GM12878 (cell line): ENCODE data around the gene KLK2. TPM values are rescaled to one million over a fixed set of nuclear protein-coding genes. Genes with fewer than 3 reads are reported as not detected.

Experiments
- ASH2L ChIP-seq: fragments of 300-600, 200-600 bp; sonication (generic); IDR thresholded peaks from 2 replicates; pipeline ENCODE4 v1.6.1; 2017; ENCODE audit warnings: low read depth, mild to moderate bottlenecking, borderline replicate concordance
- BCL11A ChIP-seq: IDR thresholded peaks from 2 replicates; pipeline ENCODE4 v1.6.1; 2011; ENCODE audit warnings: low read depth, low read length
- BHLHE40 ChIP-seq, 2 experiments: fragments of 450-650 bp in 1 of 2; IDR thresholded peaks; 2 replicates each; pipeline ENCODE4 v1.6.1; 2011 to 2017; ENCODE audit warnings: low read depth in 2 of 2, borderline replicate concordance in 1 of 2, improper control_type of control experiment in 1 of 2, low read length in 1 of 2, mild to moderate bottlenecking in 1 of 2
- EGR1 ChIP-seq, 2 experiments: IDR thresholded peaks; 1 replicate in 1 of 2; 2 replicates in 1 of 2; pipeline ENCODE4 v1.6.1; 2011 to 2012; ENCODE audit warnings: low read depth in 2 of 2, low read length in 2 of 2, borderline replicate concordance in 1 of 2, mild to moderate bottlenecking in 1 of 2, moderate library complexity in 1 of 2
- ESRRA ChIP-seq: IDR thresholded peaks from 2 replicates; pipeline ENCODE4 v1.6.1; 2012; ENCODE audit warnings: mild to moderate bottlenecking, low read length, improper control_type of control experiment
- GATAD2B ChIP-seq: fragments of 450-650 bp; conservative IDR thresholded peaks from 2 replicates; pipeline ENCODE4 v1.6.1; 2017; ENCODE audit warnings: low read depth, mild to moderate bottlenecking, moderate library complexity
- HCFC1 ChIP-seq: fragments of 150-350 bp; IDR thresholded peaks from 2 replicates; pipeline ENCODE4 v1.6.1; 2014; ENCODE audit warnings: low read length
- JUNB ChIP-seq: IDR thresholded peaks from 2 replicates; pipeline ENCODE4 v1.6.1; 2016; ENCODE audit warnings: antibody characterized with exemption, mild to moderate bottlenecking
- LARP7 ChIP-seq: fragments of 450-650 bp; IDR thresholded peaks from 2 replicates; pipeline ENCODE4 v1.6.1; 2017; ENCODE audit warnings: mild to moderate bottlenecking
- MTA2 ChIP-seq: fragments of 450-650 bp; IDR thresholded peaks from 2 replicates; pipeline ENCODE4 v1.6.1; 2016; ENCODE audit warnings: low read depth, mild to moderate bottlenecking, moderate library complexity
- MYB ChIP-seq: fragments of 150-350 bp; IDR thresholded peaks from 2 replicates; pipeline ENCODE4 v1.6.1; 2014; ENCODE audit warnings: mild to moderate bottlenecking, low read depth, low read length, borderline replicate concordance
- NBN ChIP-seq: fragments of 450-650 bp; IDR thresholded peaks from 2 replicates; pipeline ENCODE4 v1.6.1; 2016
- NFIC ChIP-seq: IDR thresholded peaks from 2 replicates; pipeline ENCODE4 v1.6.1; 2012; ENCODE audit warnings: low read depth, mild to moderate bottlenecking, inconsistent platforms, low read length, moderate library complexity
- PAX5 ChIP-seq: IDR thresholded peaks from 2 replicates; pipeline ENCODE4 v1.6.1; 2011; ENCODE audit warnings: low read depth, low read length, borderline replicate concordance
- RBBP5 ChIP-seq: fragments of 200-600 bp; sonication (generic); conservative IDR thresholded peaks from 2 replicates; pipeline ENCODE4 v1.6.1; 2016
- RCOR1 ChIP-seq: conservative IDR thresholded peaks from 2 replicates; pipeline ENCODE4 v1.6.1; 2012; ENCODE audit warnings: low read depth, low read length, improper control_type of control experiment
- SUZ12 ChIP-seq: fragments of 200-600 bp; sonication (generic); IDR thresholded peaks from one replicate; pipeline ENCODE4 v1.6.1; 2018; ENCODE audit warnings: antibody characterized with exemption, mild to moderate bottlenecking; ENCODE audit not compliant: unreplicated experiment
- ZNF24 ChIP-seq: fragments of 450-650 bp; IDR thresholded peaks from 2 replicates; pipeline ENCODE4 v1.6.1; 2017; ENCODE audit warnings: antibody characterized with exemption, mild to moderate bottlenecking
- polyA plus RNA-seq, 11 experiments: library from polyadenylated mRNA; depleted of rRNA in 4 of 11; unstranded in 6 of 11; stranded (reverse) in 5 of 11; fragments of >200 nt; fragmentation: Nextera tagmentation in 4 of 11; fragmentation: Illumina TruSeq in 1 of 11; extraction: Ambion mirVana in 4 of 11; extraction: Trizol in 1 of 11; gene quantifications; 1 replicate in 1 of 11; 2 replicates in 10 of 11; pipeline versions ENCODE4 v1.2.1 to v1.2.3, GENCODE V29; 2011 to 2016; ENCODE audit warnings: inconsistent platforms in 2 of 11, missing spikeins in 2 of 11, low read depth in 1 of 11
- total RNA-seq, 4 experiments: library from RNA; depleted of rRNA in 3 of 4; stranded (reverse); fragments of >200 nt in 3 of 4; fragmentation: Illumina TruSeq in 1 of 4; extraction: Trizol in 1 of 4; gene quantifications; 2 replicates each; pipeline versions ENCODE4 v1.2.1 to v1.2.3, GENCODE V29; 2013 to 2021
- TF ChIP-seq, protein P1 (sequence below): IDR thresholded peaks from 2 replicates; pipeline ENCODE4 v1.6.1; 2011; ENCODE audit warnings: low read depth, low read length, improper control_type of control experiment, borderline replicate concordance
- TF ChIP-seq, protein P2 (sequence below): IDR thresholded peaks from 2 replicates; pipeline ENCODE4 v1.6.1; 2012; ENCODE audit warnings: low read depth, low read length, improper control_type of control experiment
- TF ChIP-seq, protein P3 (sequence below): IDR thresholded peaks from 2 replicates; pipeline ENCODE4 v1.6.1; 2012; ENCODE audit warnings: low read depth, low read length, improper control_type of control experiment
- TF ChIP-seq, protein P4 (sequence below): IDR thresholded peaks from 2 replicates; pipeline ENCODE4 v1.6.1; 2012; ENCODE audit warnings: mild to moderate bottlenecking, low read depth, low read length

KLK2 gene
- total and polyA plus RNA-seq, 10 of the 15 experiments (the other 5 are each of a cell fraction or from before 2014, with no cell fraction given) = 0.19 to 3.1 (median 1.2) TPM

DNA sequence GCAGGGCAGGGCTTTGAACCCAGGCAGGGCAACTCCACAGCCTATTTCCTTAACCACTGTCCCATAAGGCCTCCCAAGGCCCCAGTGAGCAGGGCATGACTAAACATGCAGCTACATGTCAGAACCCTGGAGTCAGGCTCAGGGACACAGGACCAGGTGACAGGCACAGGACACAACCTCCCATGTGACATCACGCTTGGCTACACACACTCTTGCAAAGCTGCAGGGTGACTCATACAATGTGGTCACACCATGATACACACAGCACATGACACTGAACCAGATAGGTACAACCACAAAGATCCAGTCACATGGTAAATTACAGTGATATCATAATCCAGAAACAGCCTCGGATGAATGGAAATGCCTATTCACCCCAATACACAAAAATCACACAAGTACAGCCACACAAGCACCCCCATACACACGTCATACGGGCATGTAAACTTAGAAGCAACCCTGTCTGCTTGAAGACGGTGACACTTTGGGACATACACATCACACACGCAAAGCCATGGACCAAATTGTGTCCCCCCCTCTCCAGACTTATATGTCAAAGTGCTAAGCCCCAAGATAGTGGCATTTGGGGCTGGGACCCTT is 23.5 kb downstream of the KLK2 start (continued):
- TF ChIP-seq ESRRA = no peak
- TF ChIP-seq HCFC1 = no peak
- peak; percentile 100 for TF ChIP-seq PAX5
- TF ChIP-seq RBBP5 = no peak
- TF ChIP-seq EGR1 (IDR thresholded peaks at IDR 0.05; ENCODE audit: borderline replicate concordance in 1 of 2, low read depth in 2 of 2, low read length in 2 of 2) = 0 out of 3 replicates have a peak, but pooled peaks of 1 of the 2 experiments have one; percentile 12
- peak; percentile 89 for TF ChIP-seq MTA2
- TF ChIP-seq RCOR1 = 0 out of 2 replicates have a peak, but pooled peaks have one; percentile 68
- TF ChIP-seq, protein P1, sequence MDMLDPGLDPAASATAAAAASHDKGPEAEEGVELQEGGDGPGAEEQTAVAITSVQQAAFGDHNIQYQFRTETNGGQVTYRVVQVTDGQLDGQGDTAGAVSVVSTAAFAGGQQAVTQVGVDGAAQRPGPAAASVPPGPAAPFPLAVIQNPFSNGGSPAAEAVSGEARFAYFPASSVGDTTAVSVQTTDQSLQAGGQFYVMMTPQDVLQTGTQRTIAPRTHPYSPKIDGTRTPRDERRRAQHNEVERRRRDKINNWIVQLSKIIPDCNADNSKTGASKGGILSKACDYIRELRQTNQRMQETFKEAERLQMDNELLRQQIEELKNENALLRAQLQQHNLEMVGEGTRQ = peak; percentile 95
- no peak; the same call in 1 of the 2 replicates for TF ChIP-seq GATAD2B
- TF ChIP-seq, protein P2, sequence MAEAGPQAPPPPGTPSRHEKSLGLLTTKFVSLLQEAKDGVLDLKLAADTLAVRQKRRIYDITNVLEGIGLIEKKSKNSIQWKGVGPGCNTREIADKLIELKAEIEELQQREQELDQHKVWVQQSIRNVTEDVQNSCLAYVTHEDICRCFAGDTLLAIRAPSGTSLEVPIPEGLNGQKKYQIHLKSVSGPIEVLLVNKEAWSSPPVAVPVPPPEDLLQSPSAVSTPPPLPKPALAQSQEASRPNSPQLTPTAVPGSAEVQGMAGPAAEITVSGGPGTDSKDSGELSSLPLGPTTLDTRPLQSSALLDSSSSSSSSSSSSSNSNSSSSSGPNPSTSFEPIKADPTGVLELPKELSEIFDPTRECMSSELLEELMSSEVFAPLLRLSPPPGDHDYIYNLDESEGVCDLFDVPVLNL = no peak
- TF ChIP-seq BHLHE40 (IDR thresholded peaks at IDR 0.05; ENCODE audit: borderline replicate concordance in 1 of 2, low read depth in 2 of 2, low read length in 1 of 2) = peak; percentile 98 to 99
- TF ChIP-seq, protein P3, sequence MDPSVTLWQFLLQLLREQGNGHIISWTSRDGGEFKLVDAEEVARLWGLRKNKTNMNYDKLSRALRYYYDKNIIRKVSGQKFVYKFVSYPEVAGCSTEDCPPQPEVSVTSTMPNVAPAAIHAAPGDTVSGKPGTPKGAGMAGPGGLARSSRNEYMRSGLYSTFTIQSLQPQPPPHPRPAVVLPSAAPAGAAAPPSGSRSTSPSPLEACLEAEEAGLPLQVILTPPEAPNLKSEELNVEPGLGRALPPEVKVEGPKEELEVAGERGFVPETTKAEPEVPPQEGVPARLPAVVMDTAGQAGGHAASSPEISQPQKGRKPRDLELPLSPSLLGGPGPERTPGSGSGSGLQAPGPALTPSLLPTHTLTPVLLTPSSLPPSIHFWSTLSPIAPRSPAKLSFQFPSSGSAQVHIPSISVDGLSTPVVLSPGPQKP = no peak
- TF ChIP-seq, protein P4, sequence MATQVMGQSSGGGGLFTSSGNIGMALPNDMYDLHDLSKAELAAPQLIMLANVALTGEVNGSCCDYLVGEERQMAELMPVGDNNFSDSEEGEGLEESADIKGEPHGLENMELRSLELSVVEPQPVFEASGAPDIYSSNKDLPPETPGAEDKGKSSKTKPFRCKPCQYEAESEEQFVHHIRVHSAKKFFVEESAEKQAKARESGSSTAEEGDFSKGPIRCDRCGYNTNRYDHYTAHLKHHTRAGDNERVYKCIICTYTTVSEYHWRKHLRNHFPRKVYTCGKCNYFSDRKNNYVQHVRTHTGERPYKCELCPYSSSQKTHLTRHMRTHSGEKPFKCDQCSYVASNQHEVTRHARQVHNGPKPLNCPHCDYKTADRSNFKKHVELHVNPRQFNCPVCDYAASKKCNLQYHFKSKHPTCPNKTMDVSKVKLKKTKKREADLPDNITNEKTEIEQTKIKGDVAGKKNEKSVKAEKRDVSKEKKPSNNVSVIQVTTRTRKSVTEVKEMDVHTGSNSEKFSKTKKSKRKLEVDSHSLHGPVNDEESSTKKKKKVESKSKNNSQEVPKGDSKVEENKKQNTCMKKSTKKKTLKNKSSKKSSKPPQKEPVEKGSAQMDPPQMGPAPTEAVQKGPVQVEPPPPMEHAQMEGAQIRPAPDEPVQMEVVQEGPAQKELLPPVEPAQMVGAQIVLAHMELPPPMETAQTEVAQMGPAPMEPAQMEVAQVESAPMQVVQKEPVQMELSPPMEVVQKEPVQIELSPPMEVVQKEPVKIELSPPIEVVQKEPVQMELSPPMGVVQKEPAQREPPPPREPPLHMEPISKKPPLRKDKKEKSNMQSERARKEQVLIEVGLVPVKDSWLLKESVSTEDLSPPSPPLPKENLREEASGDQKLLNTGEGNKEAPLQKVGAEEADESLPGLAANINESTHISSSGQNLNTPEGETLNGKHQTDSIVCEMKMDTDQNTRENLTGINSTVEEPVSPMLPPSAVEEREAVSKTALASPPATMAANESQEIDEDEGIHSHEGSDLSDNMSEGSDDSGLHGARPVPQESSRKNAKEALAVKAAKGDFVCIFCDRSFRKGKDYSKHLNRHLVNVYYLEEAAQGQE = no peak
- TF ChIP-seq LARP7 = 0 out of 2 replicates have a peak, but pooled peaks have one; percentile 6
- no peak for TF ChIP-seq MYB
- TF ChIP-seq NFIC = peak; percentile 91; the same call in 1 of the 2 replicates
- peak; percentile 90 for TF ChIP-seq JUNB
- TF ChIP-seq SUZ12 = no peak
- TF ChIP-seq ZNF24 = peak; percentile 71; the same call in 1 of the 2 replicates
- peak; percentile 98 for TF ChIP-seq NBN
- TF ChIP-seq ASH2L = peak; percentile 76; the same call in 1 of the 2 replicates
- peak; percentile 63 for TF ChIP-seq BCL11A
